B cell (primary cell): ENCODE measurements around the gene TBL1XR1. TPM values are rescaled to one million over a fixed set of nuclear protein-coding genes. Genes with fewer than 3 reads are reported as not detected.

ENCODE experiments used
- ATAC-seq: fragments of 200-7000 bp; cut with Tn5 transposase; one replicate; pipeline ENCODE4 v1.10.0; 2021; ENCODE audit warnings: low read depth, mild to moderate bottlenecking, moderate number of reproducible peaks, moderate library complexity
- CTCF ChIA-PET: fragments of 350-600 bp; sonication (Branson Sonifier 250); formaldehyde crosslinking; loops from one replicate; lab custom pipeline; 2021; ENCODE audit warnings: antibody characterized with exemption, inconsistent platforms; lab: Charles Lee
- POLR2A ChIA-PET: fragments of 350-600 bp; sonication (Branson Sonifier 250); formaldehyde crosslinking; loops from one replicate; lab custom pipeline; 2021; ENCODE audit warnings: antibody characterized with exemption; lab: Charles Lee
- DNase-seq: peaks from one replicate; pipeline ENCODE4 v3.0.0; 2013
- H2AFZ ChIP-seq: 2 replicates; pipeline ENCODE4 v1.6.1; 2012; ENCODE audit warnings: mild to moderate bottlenecking, low read depth, low read length; ENCODE audit not compliant: insufficient read depth, poor library complexity, severe bottlenecking
- H3K27ac ChIP-seq, 2 donors: 1 replicate in 1 of 2; 2 replicates in 1 of 2; pipeline ENCODE4 v1.5.1; 2012 to 2013; ENCODE audit warnings: low read length in 2 of 2, mild to moderate bottlenecking in 2 of 2, moderate library complexity in 1 of 2
- H3K27me3 ChIP-seq, 4 experiments: fragments of 200-600 bp in 1 of 4; sonication (generic) in 1 of 4; replicated peaks in 1 of 4; 1 replicate in 2 of 4; 2 replicates in 2 of 4; pipeline versions ENCODE4 v1.6.1 to v1.7.0; 2013 to 2016; ENCODE audit warnings: low read length in 3 of 4, mild to moderate bottlenecking in 2 of 4, mixed read lengths in 1 of 4, moderate library complexity in 1 of 4; ENCODE audit not compliant: insufficient read depth in 4 of 4, control insufficient read depth in 3 of 4; ENCODE audit errors: control extremely low read depth in 1 of 4
- H3K36me3 ChIP-seq, 2 experiments: replicated peaks in 1 of 2; 1 replicate in 1 of 2; 2 replicates in 1 of 2; pipeline versions ENCODE4 v1.6.1 to v1.7.1; 2013; ENCODE audit warnings: low read length in 1 of 2; ENCODE audit not compliant: insufficient read depth in 2 of 2, control insufficient read depth in 1 of 2; ENCODE audit errors: control extremely low read depth in 1 of 2, extremely low read depth in 1 of 2
- H3K4me1 ChIP-seq, 2 donors: fragments of 200-600 bp in 1 of 2; sonication (generic) in 1 of 2; 1 replicate in 1 of 2; 2 replicates in 1 of 2; pipeline versions ENCODE4 v1.5.1 to v1.6.1; 2013 to 2017; ENCODE audit warnings: low read length in 2 of 2; ENCODE audit not compliant: control insufficient read depth in 2 of 2, insufficient read depth in 2 of 2
- H3K4me2 ChIP-seq: replicated peaks from 2 replicates; pipeline ENCODE3; 2012; ENCODE audit warnings: mild to moderate bottlenecking, low read depth, low read length; ENCODE audit not compliant: poor library complexity, severe bottlenecking
- H3K4me3 ChIP-seq, 5 experiments: fragments of 200-600 bp in 1 of 5; sonication (generic) in 1 of 5; 1 replicate in 3 of 5; 2 replicates in 2 of 5; pipeline versions ENCODE4 v1.5.1 to v1.7.0; 2011 to 2016; ENCODE audit warnings: low read length in 4 of 5, mild to moderate bottlenecking in 4 of 5, low read depth in 2 of 5, control low read depth in 1 of 5, moderate library complexity in 1 of 5; ENCODE audit not compliant: insufficient read depth in 1 of 5; ENCODE audit errors: control extremely low read depth in 1 of 5, extremely low read depth in 1 of 5
- H3K79me2 ChIP-seq: fragments of 200-600 bp; sonication (generic); one replicate; pipeline ENCODE4 v1.6.0; 2016; ENCODE audit warnings: low read length; ENCODE audit not compliant: control insufficient read depth, insufficient read depth
- H3K9ac ChIP-seq: fragments of 200-600 bp; sonication (generic); 2 replicates; pipeline ENCODE4 v1.6.1; 2017; ENCODE audit warnings: mild to moderate bottlenecking, low read length, moderate library complexity
- H3K9me3 ChIP-seq, 3 donors: one replicate each; pipeline versions ENCODE4 v1.6.1 to v1.7.1; 2013; ENCODE audit warnings: low read length in 2 of 3; ENCODE audit not compliant: control insufficient read depth in 2 of 3, insufficient read depth in 1 of 3; ENCODE audit errors: control extremely low read depth in 1 of 3
- H4K20me1 ChIP-seq: 2 replicates; pipeline ENCODE4 v1.6.0; 2012; ENCODE audit warnings: mild to moderate bottlenecking, low read length; ENCODE audit not compliant: insufficient read depth, control insufficient read depth, poor library complexity, severe bottlenecking
- H3K27ac Mint-ChIP-seq: one replicate; pipeline ENCODE4 v1.8.0; 2021; ENCODE audit warnings: mixed read lengths
- H3K27me3 Mint-ChIP-seq: one replicate; pipeline ENCODE4 v1.8.0; 2021; ENCODE audit warnings: mixed read lengths
- H3K4me1 Mint-ChIP-seq: one replicate; pipeline ENCODE4 v1.8.0; 2021; ENCODE audit warnings: mixed read lengths
- H3K4me3 Mint-ChIP-seq: one replicate; pipeline ENCODE4 v1.8.0; 2021; ENCODE audit warnings: mixed read lengths
- H3K9me3 Mint-ChIP-seq: one replicate; pipeline ENCODE4 v1.8.0; 2022; ENCODE audit warnings: mixed read lengths; ENCODE audit not compliant: insufficient read depth
- CTCF ChIP-seq: fragments of 200-600 bp; IDR thresholded peaks from one replicate; pipeline ENCODE4 v1.8.0; 2022; ENCODE audit warnings: antibody characterized with exemption, mild to moderate bottlenecking
- EZH2 ChIP-seq: IDR thresholded peaks from 2 replicates; pipeline ENCODE4 v1.6.1; 2012; ENCODE audit warnings: borderline replicate concordance, low read depth, mild to moderate bottlenecking, moderate library complexity, low read length; ENCODE audit not compliant: insufficient read depth, poor library complexity, severe bottlenecking
- WGBS: methylation state at CpG from one replicate; pipeline ENCODE4 v1.1.5; 2013; ENCODE audit warnings: missing lambda C conversion rate; ENCODE audit not compliant: insufficient coverage; 5-methylcytosine and 5-hydroxymethylcytosine counted together
- intact Hi-C: fragments of 100-400 bp; cut with micrococcal nuclease; formaldehyde crosslinking; loops from one replicate; pipeline ENCODE4 v1.10.0; 2022
- polyA plus RNA-seq: library from polyadenylated mRNA; depleted of rRNA; stranded (reverse); fragments of >200 nt; gene quantifications from 2 replicates; pipeline ENCODE4 v1.2.3, GENCODE V29; 2012
- total RNA-seq, 2 donors: library from RNA; stranded (reverse); fragments of 120-200 nt in 1 of 2; gene quantifications; 1 replicate in 1 of 2; 2 replicates in 1 of 2; pipeline versions ENCODE4 v1.2.3 to v1.2.4, GENCODE V29; 2013 to 2022

The TBL1XR1 gene
- total and polyA plus RNA-seq, 2 donors (not counting 1 experiment from before 2014, with no cell fraction given) = 17.6 to 128 TPM

GRCh38 chr3:177045767-177046166 is 151.5 kb downstream of the TBL1XR1 start:
- intact Hi-C loops = no loop called here
- Mint-ChIP-seq H3K27ac (no peak overlapping the region), H3K4me1 (no peaks in the 10 kb centered on the region), H3K27me3 (no peaks in the 10 kb centered on the region), H3K4me3 (no peak overlapping the region), H3K9me3 (no peaks in the 10 kb centered on the region)
- DNase-seq (no peak), ATAC-seq (no peak)
- Histone ChIP-seq H3K36me3 (peaks cover 39 to 79% of the 10 kb centered on the region in 2 experiments), H3K9me3 (peaks cover 0 to 1% (median 0%) of the 10 kb centered on the region in 3 donors), H3K4me1 (no peaks in the 10 kb centered on the region), H3K4me3 (no peak overlapping the region), H3K9ac (no peak overlapping the region), H4K20me1 (peaks cover 5% of the 10 kb centered on the region), H3K27me3 (no peaks in the 10 kb centered on the region), H3K79me2 (peaks cover 7% of the 10 kb centered on the region), H3K4me2 (no peak overlapping the region), H3K27ac (no peak overlapping the region), H2AFZ (no peak overlapping the region)
- no CpG with 5 or more reads among the region's 2 CpGs for WGBS
- TF ChIP-seq CTCF (no peak), EZH2 (no peak)
- CTCF ChIA-PET = no interaction called here
- POLR2A ChIA-PET = no interaction called here

GRCh38 chr3:177045222-177045621 is 152.1 kb downstream of the TBL1XR1 start:
- WGBS = 100% methylated on average over 3 of the region's 7 CpGs
- TF ChIP-seq EZH2 (no peak), CTCF (no peak)
- no peak overlapping the region for H2AFZ ChIP-seq
- H3K9ac ChIP-seq = no peak overlapping the region
- no peak overlapping the region for H3K27ac ChIP-seq
- peaks cover 38 to 75% of the 10 kb centered on the region in 2 experiments for H3K36me3 ChIP-seq
- intact Hi-C loops = no loop called here
- peaks cover 7% of the 10 kb centered on the region for H3K79me2 ChIP-seq
- no peaks in the 10 kb centered on the region for H3K27me3 ChIP-seq
- H3K4me3 Mint-ChIP-seq = no peak overlapping the region
- ChIA-PET POLR2A (no interaction called here), CTCF (no interaction called here)
- no peaks in the 10 kb centered on the region for H3K27me3 Mint-ChIP-seq
- H3K4me1 Mint-ChIP-seq = no peaks in the 10 kb centered on the region
- H4K20me1 ChIP-seq = peaks cover 5% of the 10 kb centered on the region
- no peak overlapping the region for H3K27ac Mint-ChIP-seq
- no peak overlapping the region for H3K4me3 ChIP-seq
- peaks cover 0 to 1% (median 0%) of the 10 kb centered on the region in 3 donors for H3K9me3 ChIP-seq
- no peak overlapping the region for H3K4me2 ChIP-seq
- no peaks in the 10 kb centered on the region for H3K4me1 ChIP-seq
- ATAC-seq (no peak), DNase-seq (no peak)
- no peaks in the 10 kb centered on the region for H3K9me3 Mint-ChIP-seq
